Measurements from ENCODE around the gene B2M.

DNA sequence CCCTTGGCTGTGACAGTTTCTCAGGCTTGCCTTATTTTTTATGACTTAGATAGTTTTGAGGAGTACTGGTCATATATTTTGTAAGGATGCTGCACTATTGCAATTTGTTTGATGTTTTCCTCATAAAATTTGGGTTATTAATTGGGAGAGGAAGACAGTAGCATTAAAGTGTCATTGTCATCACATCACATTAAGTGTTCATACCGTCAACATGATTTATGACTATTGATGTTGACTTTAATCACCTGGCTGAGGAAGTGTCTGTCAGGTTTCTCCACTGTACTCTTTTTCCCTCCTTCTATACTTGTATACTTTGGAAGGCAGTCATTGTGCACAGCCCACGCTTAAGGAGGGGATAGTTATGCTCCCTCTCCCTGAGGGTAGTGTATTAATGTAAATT, 51.9 kb downstream of the B2M start:
- TF ChIP-seq CTCF (IDR thresholded peaks at IDR 0.05), result no peak
- TF ChIP-seq POLR2A (IDR thresholded peaks at IDR 0.05), result no peak
